ENCODE measurements around the gene ROBO3. TPM values are rescaled to one million over a fixed set of nuclear protein-coding genes. Genes with fewer than 3 reads are reported as not detected.

Gene ROBO3
- total and polyA plus RNA-seq, 10 donors, result 13.2 to 43.2 (median 25.4) TPM

DNA sequence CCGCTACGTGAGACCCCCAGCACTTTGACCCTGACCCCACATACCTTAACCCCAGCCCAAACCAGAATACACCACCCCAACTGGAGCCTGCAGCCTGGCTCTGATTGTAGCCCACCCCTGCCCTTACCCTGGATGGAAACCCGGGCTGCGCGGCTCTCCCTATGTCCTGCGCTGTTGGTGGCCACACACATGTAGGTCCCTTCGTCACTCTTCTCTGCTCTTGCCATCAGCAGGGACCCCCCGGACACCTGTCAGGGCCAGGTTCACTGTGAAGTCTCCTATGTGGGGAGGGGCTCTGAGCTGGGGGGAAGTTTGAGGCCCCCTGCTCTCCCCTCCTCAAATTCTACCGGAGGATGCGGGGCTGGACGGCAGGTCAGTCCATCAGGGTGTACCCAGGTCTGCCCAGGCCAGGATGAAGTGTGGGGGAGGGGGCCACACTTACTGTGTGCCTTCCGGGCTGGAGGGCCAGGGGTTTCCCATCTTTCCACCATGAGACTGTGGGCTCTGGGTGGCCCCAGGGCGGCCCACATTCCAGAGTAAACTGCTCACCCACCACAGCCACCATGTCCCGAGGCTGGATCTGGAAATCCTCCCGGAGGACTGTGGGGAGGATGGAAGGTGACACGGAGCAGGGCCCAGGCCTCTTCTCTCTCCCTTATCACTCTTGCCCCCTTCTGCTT is 31.0 kb downstream of the ROBO3 start:
- peaks cover 0 to 28% (median 0%) of the 10 kb centered on the region in 7 donors for H3K27me3 ChIP-seq (replicated peaks in 1 of 7)
- no peaks in the 10 kb centered on the region for H3K9me3 ChIP-seq
- peak overlapping the region; percentile 48 to 88 (median 81) for H3K27ac ChIP-seq
- intact Hi-C loops (cut with DNase I; ENCODE audit: low total_unique reads), result no loop called here
- peak overlapping the region; percentile 31 to 71 (median 48) for H3K4me3 ChIP-seq
- peaks cover 0 to 32% (median 0%) of the 10 kb centered on the region in 6 donors for H3K36me3 ChIP-seq
- H3K4me1 ChIP-seq, result peaks cover 4 to 73% (median 38%) of the 10 kb centered on the region in 6 donors
- no peak for DNase-seq
- WGBS, 5 donors, result 65 to 83% (median 71%) methylated on average over 15 to 16 of the region's 16 CpGs
- TF ChIP-seq POLR2AphosphoS5 (IDR thresholded peaks at IDR 0.05) (no peak), POLR2A (IDR thresholded peaks at IDR 0.05) (no peak)
- TF ChIP-seq, protein P1, sequence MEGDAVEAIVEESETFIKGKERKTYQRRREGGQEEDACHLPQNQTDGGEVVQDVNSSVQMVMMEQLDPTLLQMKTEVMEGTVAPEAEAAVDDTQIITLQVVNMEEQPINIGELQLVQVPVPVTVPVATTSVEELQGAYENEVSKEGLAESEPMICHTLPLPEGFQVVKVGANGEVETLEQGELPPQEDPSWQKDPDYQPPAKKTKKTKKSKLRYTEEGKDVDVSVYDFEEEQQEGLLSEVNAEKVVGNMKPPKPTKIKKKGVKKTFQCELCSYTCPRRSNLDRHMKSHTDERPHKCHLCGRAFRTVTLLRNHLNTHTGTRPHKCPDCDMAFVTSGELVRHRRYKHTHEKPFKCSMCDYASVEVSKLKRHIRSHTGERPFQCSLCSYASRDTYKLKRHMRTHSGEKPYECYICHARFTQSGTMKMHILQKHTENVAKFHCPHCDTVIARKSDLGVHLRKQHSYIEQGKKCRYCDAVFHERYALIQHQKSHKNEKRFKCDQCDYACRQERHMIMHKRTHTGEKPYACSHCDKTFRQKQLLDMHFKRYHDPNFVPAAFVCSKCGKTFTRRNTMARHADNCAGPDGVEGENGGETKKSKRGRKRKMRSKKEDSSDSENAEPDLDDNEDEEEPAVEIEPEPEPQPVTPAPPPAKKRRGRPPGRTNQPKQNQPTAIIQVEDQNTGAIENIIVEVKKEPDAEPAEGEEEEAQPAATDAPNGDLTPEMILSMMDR (IDR thresholded peaks at IDR 0.05 in 8 of 11, conservative IDR thresholded peaks at IDR 0.05 in 3 of 11), result no peak

DNA sequence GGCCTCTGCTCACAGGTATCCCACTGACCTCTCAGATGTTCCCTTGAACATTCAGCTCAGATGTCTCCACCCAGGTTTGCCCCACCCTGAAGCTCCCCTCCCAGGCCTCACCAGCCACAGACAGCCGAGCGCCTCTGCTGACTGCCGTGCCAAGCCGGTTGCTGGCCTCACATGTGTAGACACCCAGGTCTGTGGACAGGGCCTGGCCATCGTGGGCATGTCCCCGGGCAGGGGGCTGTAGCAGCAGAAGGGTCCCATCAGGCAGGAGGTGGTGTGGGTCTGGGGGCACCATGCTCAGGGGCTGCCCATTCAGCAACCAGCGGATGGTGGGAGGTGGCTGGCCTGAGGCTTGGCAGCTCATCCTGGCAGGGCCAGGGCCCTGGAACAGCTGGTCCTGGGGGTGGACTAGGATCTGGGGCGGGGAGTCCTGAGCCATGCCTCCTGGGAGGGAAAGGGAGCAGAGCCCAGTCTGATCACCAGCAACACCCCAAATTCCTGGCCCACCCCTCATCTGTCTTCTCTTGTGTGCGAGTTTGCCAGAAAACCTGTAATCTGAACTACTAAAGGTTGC is 31.7 kb downstream of the ROBO3 start:
- H3K36me3 ChIP-seq, result peaks cover 0 to 27% (median 0%) of the 10 kb centered on the region in 6 donors
- peaks cover 4 to 66% (median 35%) of the 10 kb centered on the region in 6 donors for H3K4me1 ChIP-seq
- H3K4me3 ChIP-seq, result peak overlapping the region; percentile 31 to 71 (median 48)
- TF ChIP-seq, protein P1 (IDR thresholded peaks at IDR 0.05 in 8 of 11, conservative IDR thresholded peaks at IDR 0.05 in 3 of 11), result no peak
- peak in 2 of 3 donors; percentile 12 to 16 for TF ChIP-seq POLR2AphosphoS5 (IDR thresholded peaks at IDR 0.05)
- intact Hi-C loops (cut with DNase I; ENCODE audit: low total_unique reads), result no loop called here
- peak overlapping the region; percentile 48 to 88 (median 81) for H3K27ac ChIP-seq
- no peaks in the 10 kb centered on the region for H3K9me3 ChIP-seq
- no peak for DNase-seq
- 60 to 84% (median 69%) methylated on average over 8 to 9 of the region's 9 CpGs for WGBS, 5 donors
- peaks cover 0 to 28% (median 0%) of the 10 kb centered on the region in 7 donors for H3K27me3 ChIP-seq (replicated peaks in 1 of 7)

DNA sequence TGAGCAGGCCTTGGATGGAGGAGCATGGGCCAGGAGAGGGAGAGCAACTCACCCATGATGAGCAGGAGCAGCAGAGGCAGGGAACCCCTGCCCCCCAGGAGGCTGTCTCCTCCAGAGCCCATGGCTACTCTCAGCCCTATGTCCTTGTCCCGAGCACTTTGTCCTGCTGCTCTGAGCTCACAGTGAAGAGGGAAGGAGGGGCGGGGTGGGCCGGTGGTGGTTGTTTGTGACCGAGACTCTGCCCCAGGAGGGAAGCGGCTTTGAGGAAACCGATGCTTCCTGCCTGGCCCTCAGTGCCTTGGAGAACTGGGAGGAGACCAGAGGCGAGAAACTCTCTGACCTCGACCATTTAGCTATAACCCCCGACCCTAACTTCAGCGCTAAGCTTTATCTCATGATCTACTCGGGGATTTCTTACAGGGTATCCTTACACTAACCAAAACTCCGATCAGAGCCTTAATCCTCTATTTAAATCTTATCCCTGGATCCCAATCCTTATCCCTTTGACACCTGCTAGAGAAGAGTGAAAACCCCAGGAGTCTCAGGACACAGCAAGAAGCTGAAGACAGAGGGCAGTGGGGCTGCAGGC is 32.5 kb downstream of the ROBO3 start, which contains the start of gene ROBO4:
Gene ROBO4 (minus strand): TSS at position 192 of the 589 bp plus-strand sequence. CDS start 70 bp downstream, at position 122.
- intact Hi-C loops (cut with DNase I; ENCODE audit: low total_unique reads), result no loop called here
- Histone ChIP-seq H3K27ac (peak within 1 kb of the TSS; percentile 53 to 88 (median 81)), H3K9me3 (no peaks in the 10 kb centered on the region), H3K4me1 (peaks cover 4 to 57% (median 32%) of the 10 kb centered on the region in 6 donors), H3K36me3 (peaks cover 0 to 18% (median 0%) of the 10 kb centered on the region in 6 donors), H3K27me3 (replicated peaks in 1 of 7) (peaks cover 0 to 30% (median 0%) of the 10 kb centered on the region in 7 donors), H3K4me3 (peak within 1 kb of the TSS; percentile 31 to 71 (median 48))
- WGBS, 5 donors, result 3 to 8% (median 7%) methylated on average over 10 to 12 of the region's 12 CpGs
- TF ChIP-seq POLR2AphosphoS5 (IDR thresholded peaks at IDR 0.05) (peak; percentile 58 to 84 (median 81)), POLR2A (IDR thresholded peaks at IDR 0.05) (peak in 1 of 3 donors; percentile 49)
- TF ChIP-seq, protein P1 (IDR thresholded peaks at IDR 0.05 in 8 of 11, conservative IDR thresholded peaks at IDR 0.05 in 3 of 11), result no peak
- DNase-seq, result peak; percentile 87

All from spleen (tissue), 11 donors.